HG03025 (cell line): ENCODE measurements around the gene CDK13.
"Not testable (repeated sequence)": the region's sequence is repeated elsewhere in the genome, so short reads cannot be mapped to it uniquely, and the experiment has no call there.

Experiments
- ATAC-seq: cut with Tn5 transposase; IDR thresholded peaks from one replicate; pipeline ENCODE4 v1.9.1; 2021; ENCODE audit warnings: mild to moderate bottlenecking, moderate library complexity; ENCODE audit not compliant: unreplicated experiment, low FRiP score

CDK13 gene

DNA sequence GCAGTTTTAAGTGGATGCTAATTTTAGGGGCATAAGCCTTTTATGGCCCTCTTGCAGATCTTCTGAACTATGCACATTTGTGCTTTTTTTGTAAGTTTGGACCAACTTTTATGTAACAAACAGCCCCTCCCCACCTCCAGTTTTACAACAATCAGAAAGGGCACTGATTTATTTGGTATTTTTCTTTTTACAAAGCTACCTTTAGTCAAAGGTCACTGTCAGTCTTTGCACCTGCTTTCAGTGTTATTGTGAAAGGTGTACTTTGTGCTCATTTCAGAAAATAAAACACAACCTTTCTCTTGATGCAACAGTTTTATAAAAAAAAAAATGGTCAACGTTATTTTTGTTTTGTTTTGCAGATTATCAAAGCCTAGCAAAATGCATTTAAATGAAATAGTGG lies 145.2 kb downstream of the CDK13 start:
- ATAC-seq: no peak

DNA sequence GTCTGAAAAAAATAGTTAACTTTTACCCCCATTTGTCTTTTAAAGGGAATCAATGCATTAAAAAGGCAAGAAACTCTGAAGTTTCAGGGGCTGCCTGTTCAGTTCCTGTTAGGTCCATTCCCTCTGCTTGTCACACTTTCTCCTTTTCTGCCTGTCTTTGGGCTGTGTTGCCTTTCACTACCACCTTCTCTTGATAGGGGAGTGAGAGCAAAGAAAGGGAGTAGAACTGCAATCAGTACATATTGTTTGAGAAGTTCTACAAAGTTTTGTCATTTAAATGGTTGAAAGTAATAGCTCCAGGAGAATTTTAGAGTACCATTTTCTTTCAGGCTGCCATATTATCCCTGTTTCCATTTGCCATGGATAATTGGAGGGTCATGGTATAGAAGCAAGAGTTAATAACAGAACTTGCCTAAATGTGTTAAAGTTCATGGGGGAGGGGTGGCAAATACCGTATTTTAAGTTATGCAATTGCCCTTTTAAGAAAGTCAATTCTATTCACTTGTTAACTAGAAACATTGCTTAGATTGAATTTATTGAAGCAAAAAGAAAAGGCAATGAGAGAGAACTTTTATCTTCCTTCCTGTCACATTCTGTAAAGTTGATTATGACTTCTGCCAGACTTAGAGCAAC lies 145.8 kb downstream of the CDK13 start:
- no peak for ATAC-seq

DNA sequence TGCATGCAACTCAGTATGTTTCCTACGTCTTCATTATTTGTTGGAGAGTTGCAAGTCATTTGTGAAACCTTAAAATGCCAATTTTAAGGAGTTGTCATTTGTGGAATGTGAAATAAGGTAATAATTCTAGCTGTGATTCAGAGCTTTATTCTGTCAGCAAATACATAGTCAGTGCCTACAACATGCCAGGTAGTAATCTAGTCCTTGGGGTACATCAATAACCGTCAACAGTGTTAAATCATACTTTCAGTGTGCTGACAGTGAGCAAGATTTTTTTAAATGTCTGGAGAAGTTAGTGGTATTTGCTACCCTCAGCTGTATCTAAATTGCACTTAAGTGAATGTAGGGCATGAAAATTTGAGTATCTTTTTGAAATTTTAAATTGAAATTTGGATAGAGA lies 147.7 kb downstream of the CDK13 start:
- ATAC-seq: no peak

DNA sequence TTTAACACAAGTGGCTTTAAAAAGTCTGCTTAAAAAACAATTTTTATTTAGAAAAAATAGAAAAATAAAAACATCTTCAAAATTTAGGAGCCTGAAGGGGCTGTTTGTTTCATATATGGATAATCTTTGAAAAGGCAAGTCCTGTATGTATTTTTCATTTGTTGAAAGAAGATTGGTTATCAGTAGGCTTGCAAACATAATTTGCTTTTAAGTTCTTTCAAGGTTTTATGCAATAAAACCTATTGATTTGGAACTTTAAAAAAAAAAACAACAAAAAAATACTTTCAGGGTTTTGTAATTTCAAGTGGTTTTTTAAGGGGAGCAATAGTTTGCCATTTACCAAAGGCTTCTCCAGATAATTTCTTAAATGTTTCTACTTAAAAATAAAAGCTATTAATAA lies 148.8 kb downstream of the CDK13 start:
- ATAC-seq: no peak

DNA sequence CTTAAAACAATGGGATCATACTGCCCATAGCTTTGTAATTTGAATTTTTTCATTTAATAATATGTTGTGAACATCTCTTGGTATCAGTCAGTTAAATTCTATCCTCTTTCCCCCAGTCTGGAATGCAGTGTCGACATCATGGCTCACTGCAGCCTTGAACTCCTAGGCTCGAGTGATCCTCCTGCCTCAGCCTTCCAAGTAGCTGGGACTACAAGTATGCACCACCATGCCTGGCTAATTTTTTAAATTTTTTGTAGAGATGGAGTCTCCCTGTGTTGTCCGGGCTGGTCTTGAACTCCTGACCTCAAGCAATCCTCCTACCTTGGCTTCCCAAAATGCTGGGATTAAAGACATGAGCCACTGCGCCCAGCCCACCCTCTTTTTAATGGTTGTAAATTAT lies 149.8 kb downstream of the CDK13 start:
- no peak for ATAC-seq

GRCh38 chr7:40101201-40101600 lies 151.1 kb downstream of the CDK13 start:
- no peak for ATAC-seq

- no peak for ATAC-seq
Observed at GRCh38 chr7:40102897-40103296, 152.8 kb downstream of the CDK13 start.

GRCh38 chr7:40105879-40106473 lies 155.9 kb downstream of the CDK13 start:
- ATAC-seq: no peak

GRCh38 chr7:40115936-40116335 lies 165.9 kb downstream of the CDK13 start:
- ATAC-seq: no peak

- not testable (repeated sequence) for ATAC-seq
Observed at GRCh38 chr7:40117199-40117598, 167.1 kb downstream of the CDK13 start.

- ATAC-seq: not testable (repeated sequence)
Observed at GRCh38 chr7:40118201-40118600, 168.1 kb downstream of the CDK13 start.

DNA sequence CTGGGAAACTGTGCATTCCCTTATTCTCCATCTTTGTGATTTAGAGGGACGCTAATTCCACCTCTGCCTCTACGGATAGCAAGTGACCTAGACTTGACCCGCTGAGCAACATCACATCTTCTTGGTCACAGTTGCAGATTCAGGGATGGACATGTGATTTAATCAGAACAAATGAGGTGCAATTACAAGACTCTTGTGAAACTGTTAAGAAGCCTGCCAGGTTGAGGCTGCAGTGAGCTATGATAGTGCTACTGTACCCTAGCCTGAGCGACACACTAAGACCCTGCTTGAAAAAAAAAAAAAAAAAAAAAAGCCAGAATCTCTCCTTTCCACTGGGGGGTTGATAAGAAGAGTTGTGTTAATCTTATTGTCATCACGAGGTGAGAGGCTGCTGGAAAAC lies 170.0 kb downstream of the CDK13 start:
- no peak for ATAC-seq

DNA sequence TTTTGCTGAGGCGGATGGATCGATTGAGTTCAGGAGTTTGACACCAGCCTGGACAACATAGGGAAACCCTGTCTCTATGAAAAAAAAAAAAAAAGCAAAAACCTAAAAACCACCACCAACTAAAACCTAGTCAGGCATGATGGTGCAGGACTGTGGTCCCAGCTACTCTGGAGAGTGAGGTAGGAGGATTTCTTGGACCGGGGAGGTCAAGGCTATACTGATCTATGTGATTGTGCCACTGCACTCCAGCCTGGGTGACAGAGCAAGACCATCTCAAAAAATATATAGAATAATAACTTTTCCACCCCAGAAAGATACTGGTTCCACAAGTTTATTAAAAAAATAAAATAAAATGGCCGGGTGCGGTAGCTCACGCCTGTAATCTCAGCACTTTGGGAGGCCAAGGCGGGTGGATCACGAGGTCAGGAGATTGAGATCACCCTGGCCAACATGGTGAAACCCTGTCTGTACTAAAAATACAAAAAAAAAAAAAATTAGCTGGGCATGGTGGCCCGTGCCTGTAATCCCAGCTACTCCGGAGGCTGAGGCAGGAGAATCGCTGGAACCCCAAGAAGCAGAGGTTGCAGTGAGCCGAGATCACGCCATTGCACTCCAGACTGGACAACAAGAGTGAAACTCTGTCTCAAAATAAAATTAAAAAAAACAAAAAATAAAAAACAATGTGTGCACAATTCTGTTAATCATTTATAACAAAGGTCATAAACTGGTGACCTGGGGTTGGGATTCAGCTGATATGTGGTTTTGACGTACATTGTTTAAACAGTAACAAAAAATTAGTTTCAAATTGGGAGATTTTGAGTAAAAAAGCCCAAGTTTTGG lies 172.3 kb downstream of the CDK13 start:
- ATAC-seq: not testable (repeated sequence)

- ATAC-seq: no peak
Observed at GRCh38 chr7:40122940-40123254, 172.8 kb downstream of the CDK13 start.

DNA sequence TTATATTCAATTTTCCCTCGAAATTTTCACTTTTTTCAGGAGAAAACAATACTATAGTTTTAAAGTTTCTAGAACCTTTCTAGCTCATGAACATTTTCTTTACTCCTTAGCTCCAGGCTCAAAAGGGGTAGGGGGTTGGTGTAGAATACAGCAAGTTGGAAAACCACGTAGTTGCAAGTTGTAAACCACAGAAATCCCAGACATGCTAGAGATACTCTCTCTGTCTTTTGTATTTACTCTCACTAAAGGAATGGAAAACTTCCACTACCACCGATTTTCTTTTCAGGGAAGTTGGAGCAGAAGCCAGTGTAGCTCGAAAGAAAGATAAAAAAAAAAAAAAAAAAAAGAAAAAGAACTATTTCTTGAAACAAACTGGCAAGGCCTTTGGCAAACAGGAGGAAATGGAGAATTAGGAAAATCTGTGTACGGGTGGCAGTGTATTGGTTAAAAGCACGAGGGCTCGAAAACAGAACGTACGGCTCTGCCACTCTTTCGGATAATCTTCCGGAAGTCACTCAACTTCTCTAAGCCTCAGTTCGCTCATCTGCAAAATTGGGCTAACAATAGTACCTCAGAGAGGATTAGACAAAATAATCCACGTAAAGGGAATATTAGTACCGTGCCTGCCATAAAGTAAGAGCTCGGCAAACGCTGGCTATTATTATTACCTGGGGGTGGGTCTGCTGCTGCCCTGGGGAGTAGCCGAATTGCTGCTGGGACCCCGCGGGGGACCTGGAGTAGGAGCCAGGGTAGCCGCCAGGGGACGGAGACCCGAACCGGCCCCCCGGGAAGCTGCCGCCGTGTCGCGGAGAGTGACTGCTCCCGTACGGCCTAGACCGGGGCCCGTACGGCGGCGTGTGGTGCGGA lies 183.7 kb downstream of the CDK13 start:
- ATAC-seq: peak; percentile 55

GRCh38 chr7:40134428-40135316 lies 184.6 kb downstream of the CDK13 start, which contains the start of the genes MPLKIP and SUGCT:
MPLKIP (minus strand) TSS chr7:40134622; CDS start chr7:40134567, 55 bp downstream.
SUGCT (plus strand) TSS chr7:40135005.
- peak; percentile 88 for ATAC-seq

- ATAC-seq: no peak
Observed at GRCh38 chr7:40135317-40135610, 185.2 kb downstream of the CDK13 start.

- no peak for ATAC-seq
Observed at GRCh38 chr7:40137563-40137962, 187.5 kb downstream of the CDK13 start.

DNA sequence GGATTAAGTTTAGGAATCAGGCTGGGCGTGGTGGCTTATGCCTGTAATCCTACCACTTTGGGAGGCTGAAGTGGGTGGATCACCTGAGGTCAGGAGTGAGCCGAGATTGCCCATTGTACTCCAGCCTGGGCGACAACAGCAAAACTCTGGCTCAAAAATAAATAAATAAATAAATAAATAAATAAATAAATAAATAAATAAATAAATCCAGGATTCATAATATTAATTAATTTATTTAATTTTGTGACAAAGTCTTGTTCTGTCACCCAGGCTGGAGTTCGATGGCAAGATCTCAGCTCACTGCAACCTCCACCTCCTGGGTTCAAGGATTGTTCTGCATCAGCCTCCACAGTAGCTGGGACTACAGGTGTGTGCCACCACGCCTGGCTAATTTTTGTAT lies 188.9 kb downstream of the CDK13 start:
- ATAC-seq: no peak

GRCh38 chr7:40139891-40140290 lies 189.8 kb downstream of the CDK13 start:
- not testable (repeated sequence) for ATAC-seq
